GM19328 (cell line): Measurements from ENCODE around the gene TMEM198.

Experiments
- ATAC-seq: cut with Tn5 transposase; IDR thresholded peaks from one replicate; pipeline ENCODE4 v1.9.1; 2021; ENCODE audit warnings: mild to moderate bottlenecking, moderate library complexity; ENCODE audit not compliant: unreplicated experiment

Gene TMEM198

DNA sequence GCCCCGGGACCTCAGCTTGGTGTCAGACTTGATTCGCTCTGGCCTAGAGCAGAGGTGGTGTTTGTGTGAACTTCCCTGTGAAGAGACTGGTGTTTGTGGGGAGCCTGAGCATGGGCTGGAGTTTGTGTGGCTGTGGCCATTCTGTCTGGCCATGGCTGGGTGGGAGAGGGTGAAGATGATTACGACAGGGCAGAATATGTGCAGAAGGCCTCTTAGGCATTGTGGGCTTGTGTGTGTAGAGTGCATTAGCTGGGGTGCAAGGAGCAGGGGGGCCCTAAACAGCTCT is 17.0 kb downstream of the TMEM198 start:
- ATAC-seq: no peak

DNA sequence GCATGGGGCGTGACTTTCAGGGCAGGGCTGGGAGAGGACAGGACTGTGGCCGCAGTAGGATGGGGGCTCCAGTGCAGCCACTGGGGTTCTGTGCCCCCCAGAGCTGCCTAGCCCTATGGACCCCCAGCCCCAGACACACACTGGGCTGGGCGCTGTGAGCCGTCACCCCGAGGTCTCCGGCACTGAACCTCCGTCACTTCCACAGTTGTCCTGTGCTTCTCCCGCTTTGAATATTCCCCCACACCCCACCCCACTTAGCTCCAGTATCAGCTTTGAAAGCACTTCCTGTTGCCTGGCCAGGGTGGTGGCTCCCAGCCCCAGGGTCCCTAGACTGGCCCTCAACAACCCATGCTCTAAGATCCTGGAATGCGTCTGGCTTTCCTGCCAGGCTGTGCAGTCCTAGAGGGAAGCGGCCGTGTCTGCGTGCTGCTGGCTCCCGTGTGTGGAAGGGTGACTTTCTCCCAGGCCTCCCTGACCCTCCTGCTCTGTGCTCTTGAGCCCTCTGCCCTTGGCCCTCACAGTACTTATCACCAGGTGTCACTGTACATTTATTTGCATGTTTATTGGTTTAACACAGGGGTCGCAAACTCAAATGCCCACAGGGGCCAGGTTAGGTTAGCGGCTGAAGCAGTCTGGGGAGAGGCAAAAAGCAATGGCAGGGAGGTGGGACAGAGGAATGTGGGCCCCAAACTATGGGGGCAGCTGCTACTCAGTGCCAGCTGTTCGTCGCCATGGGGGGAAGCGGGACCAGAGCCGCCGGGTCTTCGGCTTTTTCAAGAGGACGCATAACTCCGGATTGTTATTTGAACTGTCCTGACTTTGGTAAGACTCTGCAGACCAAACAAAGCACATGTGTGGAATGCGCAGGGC is 17.6 kb downstream of the TMEM198 start:
- no peak for ATAC-seq

DNA sequence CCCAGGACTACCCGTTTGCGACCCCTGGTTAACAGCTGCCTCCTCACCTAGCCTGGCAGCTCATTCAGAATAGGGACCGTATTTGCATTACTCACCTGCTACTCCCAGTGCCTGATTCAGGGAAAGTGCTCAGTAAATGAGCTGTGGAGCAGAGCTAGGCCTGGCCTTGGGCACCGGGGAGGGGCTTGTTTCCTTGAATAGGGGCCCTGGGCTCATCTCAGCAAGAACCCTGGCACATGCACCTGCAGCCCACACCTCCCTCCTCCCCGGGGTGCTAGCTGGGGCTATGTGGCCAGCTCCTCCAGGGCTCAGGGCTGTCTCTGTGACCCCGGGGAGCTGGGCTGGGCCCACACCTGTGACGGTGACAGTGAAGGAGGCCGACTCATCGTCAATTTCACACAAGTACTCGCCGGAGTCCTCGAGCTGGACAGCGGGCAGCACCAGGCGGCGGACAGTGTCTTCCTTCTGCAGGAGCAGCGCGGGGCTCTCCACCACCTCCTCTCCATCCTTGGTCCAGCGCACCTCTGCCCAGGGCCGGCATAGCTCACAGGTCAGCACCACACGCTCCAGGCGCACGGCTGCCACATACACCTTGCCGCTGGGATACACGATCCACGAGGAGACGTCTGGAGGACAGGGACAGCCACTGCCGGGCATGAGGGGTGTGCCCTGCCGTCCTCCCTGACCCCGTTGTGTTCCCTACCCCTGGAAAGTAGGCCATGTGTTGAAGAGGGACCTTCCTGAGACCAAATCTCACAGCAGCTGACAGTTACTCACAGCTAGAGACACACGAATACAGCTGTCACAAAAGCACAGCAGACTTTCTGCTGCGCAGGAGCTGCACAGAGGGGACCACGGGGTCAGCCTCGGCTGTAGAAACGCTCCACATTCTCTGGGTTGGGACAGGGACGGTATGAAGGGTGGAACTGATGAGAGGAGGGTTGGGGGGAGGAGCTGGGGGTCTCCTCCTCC is 18.5 kb downstream of the TMEM198 start:
- ATAC-seq: no peak

DNA sequence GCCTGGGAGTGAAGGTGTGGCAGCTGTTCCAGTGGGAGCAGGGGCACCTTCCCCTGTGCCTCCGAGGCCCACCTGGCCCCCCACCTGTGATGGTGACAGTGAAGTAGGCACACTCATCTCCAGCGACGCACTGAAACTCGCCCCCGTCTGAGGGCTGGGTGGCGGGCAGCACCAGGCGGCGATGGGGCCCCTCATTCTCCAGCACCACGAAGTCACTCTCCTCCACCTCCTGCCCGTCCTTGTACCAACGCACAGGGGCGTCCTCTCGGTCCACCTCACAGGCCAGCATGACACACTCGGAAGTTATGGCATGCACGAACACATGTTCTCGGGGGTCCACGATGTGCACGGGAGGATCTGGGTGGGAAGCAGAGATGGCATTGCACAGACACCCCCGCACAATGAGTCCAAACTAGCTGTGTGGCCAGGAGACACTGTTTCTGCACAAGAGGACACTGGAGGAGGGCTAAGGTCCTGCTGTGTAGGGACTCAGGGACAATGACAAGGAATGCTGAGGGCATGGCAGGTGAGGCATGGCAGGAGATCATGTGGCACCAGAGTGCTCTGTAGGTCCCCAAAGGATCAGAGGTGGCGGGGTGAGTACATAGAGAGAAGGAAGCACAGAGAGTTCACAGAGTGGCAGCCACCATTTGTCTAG is 19.6 kb downstream of the TMEM198 start:
- ATAC-seq: no peak

DNA sequence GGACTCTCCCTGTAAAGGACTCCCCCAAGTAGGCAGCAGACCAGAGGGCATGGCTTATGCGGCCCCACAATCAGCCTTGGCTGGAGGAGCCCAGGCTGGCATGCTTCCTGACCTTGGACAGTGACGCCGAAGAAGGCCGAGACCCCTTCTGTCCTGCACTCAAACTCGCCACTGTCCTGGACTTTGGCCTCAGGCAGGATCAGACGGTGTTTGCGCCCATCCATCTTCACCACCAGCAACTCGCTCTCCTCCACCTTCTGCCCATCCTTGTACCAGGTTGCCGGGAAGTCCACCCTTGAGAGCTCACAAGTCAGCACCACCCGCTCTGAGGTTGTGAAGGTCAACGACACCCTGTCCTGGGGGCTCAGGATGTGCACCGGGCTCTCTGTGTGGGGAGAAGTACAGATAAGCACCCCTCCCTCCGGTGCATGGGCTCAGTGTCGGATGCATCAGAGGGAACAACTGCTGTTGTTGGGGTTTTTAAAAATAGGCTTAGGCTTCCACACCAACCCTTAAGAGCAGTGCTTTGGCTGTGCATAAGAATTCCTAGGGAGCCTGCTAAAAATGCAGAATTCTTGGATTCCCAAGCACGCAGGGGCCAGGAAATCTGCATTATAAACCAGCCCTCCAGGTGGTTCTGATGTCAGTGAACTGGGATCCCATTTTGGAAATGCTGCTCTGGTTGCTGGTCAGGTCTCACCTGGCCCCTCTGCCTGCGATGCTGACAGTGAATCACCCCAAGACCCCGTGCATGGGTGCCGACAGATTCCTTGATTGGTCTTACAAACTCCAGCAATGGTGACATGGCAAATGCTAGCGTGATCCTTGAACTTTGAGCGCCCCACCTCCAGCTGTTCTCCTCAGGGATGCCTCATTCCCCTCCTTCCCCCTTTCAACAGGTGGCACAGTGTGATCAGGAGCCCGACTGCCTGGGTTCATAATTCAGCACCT is 21.6 kb downstream of the TMEM198 start:
- ATAC-seq: no peak

DNA sequence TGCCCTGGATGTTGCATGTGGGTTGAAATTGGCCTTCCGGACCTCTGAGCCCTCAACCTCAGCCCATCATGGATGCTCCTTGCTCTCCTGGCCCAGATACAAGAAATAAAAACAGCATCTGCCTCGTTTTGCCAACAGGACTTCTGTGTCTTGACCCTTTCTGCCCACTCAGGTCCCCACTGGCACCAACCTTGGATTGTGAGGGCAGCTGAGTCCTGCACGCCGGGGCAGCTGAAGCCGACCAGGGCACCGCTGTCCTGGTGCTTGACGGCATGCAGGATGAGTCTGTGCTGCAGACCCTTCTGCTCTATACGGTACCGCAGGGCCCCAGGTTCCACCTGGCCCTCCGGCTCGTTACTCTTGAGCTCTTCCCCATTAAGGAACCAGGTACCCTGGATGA is 22.8 kb downstream of the TMEM198 start:
- no peak for ATAC-seq

DNA sequence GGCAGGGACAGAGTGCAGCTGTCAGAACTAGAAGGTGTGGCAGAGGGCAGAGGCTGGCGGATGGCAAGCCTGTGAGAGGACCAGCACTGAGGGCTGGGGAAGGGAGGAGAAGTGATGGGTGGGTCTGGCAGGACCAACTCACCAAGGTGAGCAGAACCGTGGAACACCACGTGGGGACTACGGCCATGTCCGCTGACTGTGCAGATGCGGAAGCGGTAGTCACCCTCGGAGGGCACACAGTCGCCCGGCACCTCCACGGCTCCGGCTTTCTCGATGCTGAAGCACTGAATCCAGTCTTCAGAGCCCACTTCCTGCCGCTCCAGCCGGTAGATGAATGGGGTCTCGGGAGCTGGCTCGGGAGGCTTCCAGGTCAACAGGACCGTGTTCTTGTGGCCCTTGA is 23.3 kb downstream of the TMEM198 start:
- ATAC-seq: no peak

DNA sequence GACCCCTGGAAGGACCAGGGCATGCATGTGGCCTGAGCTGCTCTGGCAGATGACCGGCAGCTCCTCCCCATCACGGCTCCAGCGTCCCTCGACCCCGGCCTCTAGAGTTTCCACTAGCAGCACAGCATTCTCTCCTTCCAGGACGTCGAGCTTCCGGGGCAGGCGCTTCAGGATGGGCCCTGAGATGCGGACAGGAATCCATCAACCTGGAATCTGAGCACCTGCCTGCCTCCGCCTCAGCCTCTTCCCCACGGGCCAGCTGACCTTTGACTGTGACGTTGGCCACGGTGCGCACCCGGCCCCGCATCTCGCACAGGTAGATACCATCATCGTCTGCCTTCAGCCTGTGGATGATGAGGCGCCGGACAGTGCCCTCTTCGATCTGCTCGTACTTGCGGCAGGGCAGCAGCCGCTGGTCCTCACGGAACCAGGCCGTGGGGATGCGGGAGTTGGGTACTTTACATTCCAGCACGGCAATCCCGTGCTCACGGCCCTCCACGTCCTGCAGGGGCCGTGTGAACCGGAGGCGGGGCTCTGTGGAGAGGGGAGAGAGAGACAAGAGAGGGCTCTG is 24.0 kb downstream of the TMEM198 start:
- ATAC-seq: no peak

DNA sequence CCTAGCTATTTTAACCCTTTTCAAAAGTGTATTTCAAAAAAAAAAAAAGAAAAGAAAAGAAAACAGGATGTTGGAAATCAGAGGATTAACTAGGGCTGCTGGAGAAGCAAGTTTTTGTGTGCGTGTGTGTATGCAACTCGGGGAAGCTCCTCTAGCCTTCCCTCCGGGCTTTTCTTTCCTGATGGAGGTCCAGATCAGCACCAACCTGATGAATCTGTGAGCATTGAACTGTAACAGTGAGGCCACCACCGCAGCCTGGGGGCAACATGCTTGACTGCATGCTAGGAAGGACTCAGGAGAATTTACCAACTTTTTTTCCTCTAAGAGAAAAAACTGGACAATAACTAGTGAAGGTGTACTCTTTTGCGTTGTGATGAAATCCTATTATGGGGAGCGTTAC is 25.2 kb downstream of the TMEM198 start:
- ATAC-seq: no peak

DNA sequence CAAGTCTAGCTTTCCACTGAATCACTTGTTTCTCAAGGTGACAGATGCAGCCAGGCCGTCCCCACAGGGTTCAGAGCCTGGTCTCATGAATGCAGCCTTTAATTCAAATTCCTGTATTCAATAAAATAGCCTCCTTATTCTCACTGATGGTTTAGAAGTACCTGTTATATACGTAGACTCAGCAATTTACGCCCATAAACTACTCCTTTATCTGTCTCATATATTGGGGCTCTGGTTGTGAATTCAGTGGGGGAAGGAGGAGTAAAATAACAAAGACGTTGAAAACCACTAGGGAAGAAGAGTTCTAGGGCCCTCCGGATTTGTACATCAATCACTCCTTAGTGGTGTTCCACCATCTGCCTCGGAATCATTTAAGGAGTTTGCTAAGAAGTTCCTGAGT is 25.8 kb downstream of the TMEM198 start:
- no peak for ATAC-seq

DNA sequence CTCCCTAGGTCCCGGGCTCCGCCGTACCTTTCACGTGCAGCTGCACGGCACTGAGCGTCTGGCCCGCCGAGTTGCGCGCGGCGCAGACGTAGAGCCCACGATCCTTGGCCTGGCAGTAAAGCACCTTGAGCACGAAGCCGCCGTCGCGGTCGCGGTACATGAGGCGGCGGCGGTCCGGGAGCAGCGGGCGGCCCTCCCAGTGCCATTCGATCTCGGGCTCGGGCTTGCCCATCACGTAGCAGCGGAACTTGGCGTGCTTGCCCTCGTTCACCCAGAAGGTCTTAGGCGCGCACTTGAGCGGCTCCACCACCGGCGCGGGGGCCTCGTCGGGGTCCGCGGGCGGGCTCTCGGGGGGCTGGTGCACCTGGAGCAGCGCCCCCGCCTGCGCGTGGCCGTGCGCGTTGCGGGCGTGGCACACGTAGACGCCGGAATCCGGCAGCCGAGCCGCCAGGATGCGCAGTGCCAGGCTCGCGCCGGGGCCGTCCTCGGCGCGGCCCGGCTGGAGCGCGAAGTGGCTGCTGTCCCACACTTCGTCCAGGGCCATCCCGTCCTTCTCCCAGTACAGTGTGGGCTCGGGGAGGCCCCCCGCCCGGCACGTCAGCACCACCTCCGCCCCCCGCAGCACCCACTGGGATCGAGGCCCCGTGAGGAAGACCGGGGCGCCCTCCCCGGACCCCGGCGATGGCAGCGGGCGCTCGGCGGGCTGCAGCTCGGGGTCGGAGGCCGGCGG is 26.5 kb downstream of the TMEM198 start:
- ATAC-seq: no peak

DNA sequence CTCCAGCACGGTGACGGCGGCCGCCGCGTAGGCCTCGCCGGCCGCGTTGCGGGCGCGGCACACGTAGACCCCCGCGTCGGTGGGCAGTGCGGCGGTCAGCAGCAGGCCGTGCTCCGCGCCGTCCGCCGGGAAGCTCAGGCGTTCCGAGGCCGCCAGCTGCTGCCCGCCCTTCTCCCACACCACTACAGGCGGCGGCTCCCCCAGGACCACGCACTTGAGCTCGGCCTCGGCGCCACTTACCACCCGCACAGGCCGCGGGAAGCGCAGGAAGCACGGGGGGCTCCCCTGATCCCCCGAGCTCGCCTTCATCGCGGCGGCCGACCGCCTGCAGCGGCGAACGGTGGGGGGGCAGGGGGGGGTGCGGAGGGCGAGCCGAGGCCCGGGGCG is 27.1 kb downstream of the TMEM198 start:
- no peak for ATAC-seq

DNA sequence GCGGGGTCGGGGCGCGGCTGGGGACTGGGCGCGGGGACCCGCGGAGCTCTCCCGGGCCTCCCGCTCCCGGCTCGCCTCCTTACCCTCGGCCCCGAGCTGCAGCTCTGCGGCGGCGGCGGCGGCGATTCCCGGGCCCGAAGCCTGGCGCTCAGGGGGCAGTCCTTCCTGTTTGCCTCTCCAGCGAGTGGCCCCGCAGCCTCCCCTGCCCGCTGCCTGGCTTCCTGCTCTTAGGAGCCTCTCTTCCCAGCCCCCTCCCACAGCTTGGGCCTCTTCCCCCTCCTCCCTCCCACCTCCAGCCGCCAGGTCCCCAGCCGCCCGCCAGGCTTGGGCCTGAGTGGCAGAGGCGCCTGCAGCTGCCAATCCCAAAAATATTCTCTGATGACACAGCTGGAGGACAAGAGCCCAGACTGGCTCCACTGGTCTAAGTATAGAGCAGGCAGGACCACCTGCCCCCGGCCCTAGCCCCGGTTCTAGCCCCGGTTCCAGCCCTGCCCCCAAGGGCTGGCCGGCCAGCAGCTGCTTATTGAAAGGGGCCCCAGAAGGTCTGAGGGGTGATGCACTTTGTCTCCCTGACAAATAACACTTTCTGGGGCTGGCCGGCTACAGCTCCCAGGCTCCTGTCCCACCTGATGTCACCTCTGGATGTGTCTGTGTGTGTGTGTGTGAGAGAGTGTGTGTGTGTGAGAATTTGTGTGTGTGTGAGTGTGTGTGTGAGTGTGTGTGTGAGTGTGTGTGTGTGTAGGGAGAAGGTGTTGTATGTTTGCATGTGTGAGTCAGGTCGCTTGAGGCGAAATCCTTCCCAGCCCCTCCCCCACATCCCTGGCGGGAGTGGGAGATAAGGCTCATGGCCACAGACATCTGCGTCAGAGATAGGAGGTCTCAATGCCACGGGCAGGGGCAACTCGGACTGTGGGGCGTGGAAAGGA is 27.7 kb downstream of the TMEM198 start, which contains the start of gene OBSL1:
Gene OBSL1, minus strand, starts transcription at position 229 of the 926 bp plus-strand sequence. CDS start 307 bp downstream, outside the sequence.
- ATAC-seq: no peak

DNA sequence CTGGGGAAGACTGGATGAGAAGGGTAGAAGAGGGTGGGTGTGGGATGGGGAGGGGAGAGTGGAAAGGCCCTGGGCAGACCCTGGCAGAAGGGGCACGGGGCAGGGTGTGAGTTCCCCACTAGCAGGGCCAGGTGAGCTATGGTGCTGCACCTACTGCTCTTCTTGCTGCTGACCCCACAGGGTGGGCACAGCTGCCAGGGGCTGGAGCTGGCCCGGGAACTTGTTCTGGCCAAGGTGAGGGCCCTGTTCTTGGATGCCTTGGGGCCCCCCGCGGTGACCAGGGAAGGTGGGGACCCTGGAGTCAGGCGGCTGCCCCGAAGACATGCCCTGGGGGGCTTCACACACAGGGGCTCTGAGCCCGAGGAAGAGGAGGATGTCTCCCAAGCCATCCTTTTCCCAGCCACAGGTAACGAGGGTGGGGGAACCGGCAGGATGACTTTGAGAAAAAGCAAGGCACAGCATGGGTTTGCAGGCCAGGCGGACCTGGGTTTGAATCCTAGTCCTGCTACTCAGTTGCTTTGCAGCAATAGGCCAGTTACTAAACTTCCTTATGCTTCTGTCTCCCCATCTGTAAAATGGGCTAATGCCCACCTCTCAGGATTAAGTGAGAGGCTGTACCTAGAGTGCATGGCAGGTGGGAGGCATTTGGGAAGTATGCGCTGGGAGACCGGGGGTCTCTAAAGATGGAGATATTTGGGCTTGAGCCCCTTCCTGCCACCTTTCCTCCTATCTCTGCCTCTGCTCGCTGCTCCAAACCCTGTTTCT is 28.6 kb downstream of the TMEM198 start, which contains the start of gene INHA:
Gene INHA, plus strand, starts transcription at position 74 of the 765 bp plus-strand sequence. Its CDS starts 65 bp downstream, at position 139.
- ATAC-seq: no peak

DNA sequence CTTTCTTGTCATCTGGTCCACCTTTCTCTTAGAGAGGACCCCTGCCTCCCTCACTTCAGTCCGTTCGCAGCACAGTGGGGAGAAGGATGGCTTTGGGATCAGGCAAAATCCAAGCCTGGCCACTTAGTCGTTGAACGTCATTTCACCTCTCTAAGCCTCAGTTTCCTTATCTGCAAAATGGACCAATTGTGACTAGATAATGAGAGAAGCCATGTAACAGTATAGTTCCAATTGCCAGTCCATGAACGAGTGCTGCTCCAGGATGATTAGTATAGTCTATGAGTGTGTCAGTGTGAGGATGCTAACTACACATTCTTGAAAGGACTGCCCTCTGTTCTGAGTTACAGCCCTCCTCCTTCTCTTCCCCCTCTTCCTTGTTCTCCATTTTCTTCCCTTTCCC is 29.3 kb downstream of the TMEM198 start:
- ATAC-seq: no peak

DNA sequence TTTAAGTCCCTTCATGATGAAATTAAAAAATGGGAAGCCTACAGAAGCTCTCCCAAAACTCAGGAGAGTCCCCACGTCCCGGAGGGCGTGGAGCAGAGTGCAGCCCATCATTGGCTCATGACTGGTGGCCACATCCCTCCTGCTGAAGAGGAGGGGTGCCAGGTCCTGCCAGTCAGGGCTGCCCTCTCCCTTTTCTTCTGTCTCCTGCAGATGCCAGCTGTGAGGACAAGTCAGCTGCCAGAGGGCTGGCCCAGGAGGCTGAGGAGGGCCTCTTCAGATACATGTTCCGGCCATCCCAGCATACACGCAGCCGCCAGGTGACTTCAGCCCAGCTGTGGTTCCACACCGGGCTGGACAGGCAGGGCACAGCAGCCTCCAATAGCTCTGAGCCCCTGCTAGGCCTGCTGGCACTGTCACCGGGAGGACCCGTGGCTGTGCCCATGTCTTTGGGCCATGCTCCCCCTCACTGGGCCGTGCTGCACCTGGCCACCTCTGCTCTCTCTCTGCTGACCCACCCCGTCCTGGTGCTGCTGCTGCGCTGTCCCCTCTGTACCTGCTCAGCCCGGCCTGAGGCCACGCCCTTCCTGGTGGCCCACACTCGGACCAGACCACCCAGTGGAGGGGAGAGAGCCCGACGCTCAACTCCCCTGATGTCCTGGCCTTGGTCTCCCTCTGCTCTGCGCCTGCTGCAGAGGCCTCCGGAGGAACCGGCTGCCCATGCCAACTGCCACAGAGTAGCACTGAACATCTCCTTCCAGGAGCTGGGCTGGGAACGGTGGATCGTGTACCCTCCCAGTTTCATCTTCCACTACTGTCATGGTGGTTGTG is 30.9 kb downstream of the TMEM198 start:
- ATAC-seq: no peak
